HG02759 (cell line): Measurements from ENCODE around the gene ATOH8.
"Not testable (repeated sequence)": the region's sequence is repeated elsewhere in the genome, so short reads cannot be mapped to it uniquely, and the experiment has no call there.

Source experiments
- ATAC-seq: cut with Tn5 transposase; IDR thresholded peaks from one replicate; pipeline ENCODE4 v1.9.1; 2021; ENCODE audit warnings: mild to moderate bottlenecking, moderate library complexity; ENCODE audit not compliant: unreplicated experiment

ATOH8 gene

DNA sequence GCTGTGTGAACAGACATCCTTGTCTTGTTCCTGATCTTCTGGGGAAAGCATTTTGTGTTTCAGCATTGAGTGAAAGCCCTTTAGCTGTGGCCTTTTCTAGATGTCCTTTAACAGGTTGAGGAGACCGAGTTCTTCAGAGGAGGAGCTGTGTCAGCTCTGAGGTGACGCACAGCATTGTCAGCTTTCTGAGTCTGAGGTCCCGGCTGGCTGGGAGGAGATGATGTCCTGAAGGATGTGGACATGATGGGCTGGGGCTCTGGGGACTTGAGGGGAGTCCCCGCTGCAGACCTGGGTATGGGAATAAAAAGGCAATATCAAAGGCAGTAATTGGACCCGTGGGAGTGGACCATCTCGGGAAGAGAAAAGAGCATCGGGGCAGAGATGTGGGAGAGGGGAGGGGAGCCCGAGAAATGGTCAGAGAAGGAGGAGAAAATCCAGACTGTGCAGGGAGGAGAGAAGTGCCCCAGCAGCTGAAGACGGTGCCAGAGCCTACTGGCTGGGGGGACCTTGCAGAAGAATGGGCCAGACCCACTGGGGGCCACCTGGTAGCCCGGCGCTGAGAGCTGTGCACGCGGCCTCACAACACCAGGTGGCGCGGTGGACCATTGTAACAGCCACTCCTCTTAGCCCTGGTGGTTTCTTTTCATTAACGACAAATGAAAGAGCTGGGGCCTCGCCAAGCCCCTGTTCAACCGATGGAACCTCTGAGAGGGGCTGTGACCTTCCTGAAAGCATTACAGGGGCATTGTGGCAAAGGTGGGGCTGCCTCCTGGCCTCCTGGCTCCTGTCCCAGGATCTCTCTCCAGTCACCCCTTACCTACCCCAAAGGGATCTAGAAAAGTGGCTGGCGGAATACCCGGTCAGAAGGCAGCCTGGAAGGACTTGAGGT is 73.4 kb downstream of the ATOH8 start:
- peak; percentile 77 for ATAC-seq

DNA sequence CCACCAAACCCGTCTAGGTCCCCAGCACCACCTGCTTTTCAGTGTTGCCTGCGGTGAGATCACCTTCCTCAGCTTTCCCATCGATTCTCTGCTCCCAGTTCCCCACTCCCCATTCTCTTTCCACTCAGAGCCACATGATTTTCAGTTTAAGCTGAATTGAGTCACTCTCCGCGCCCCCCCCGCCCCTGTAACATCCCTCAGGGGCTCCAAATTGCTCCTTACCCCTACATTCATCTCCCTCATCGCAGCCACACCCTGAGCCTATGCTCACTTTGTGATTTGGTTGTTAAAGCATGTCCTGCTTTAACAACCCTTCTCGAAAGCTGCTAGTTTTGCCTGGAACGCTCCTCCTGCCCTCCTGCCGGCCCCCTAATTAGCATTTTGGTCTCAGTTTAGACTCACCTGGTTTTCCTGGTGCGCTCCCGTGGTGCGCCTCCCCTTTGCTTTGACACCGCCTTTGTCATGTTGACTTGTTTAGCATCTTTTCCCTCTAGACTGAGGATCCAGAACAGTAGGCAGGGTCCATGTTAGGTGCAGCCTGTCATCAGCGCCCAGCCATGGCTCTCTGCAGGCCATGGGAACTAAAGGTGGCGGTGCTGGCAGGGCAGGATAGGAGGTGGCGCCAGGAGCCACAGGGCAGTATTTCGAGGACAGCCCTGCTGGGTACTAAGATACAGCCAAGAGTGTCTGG is 74.2 kb downstream of the ATOH8 start:
- no peak for ATAC-seq

DNA sequence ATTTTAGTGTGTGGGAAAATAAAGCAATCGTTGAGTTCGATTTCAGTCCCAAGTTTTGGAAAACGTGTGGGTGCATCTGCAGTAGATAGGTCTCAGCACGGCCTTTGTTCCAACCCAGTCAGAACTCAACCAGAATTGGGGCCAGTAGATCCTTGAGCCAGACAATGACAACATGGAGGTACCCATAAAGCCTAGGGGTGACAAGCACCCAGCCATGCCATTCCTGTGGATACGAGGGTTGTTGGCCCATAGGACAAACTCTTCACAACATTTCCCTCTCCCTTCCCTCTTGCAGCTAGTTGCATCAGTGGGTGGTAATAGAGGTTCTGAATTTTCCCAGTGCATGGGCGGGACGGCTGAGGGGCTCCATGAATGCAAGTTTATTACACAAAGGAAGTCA is 74.9 kb downstream of the ATOH8 start:
- no peak for ATAC-seq

DNA sequence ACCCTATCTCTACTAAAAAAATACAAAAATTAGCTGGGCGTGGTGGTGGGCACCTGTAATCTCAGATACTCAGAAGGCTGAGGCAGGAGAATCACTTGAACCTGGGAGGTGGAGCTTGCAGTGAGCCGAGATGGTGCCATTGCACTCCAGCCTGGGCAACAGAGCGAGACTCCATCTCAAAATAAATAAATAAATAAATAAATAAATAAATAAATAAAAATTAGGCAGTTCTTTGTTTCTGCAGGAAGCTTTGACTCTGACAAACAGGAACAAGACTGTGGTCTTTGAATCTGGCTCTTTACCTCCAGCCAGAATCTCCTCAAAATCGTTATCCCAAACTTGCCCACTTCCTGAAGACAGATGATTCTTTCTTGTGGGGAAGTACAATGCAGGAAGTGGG is 75.6 kb downstream of the ATOH8 start:
- not testable (repeated sequence) for ATAC-seq

DNA sequence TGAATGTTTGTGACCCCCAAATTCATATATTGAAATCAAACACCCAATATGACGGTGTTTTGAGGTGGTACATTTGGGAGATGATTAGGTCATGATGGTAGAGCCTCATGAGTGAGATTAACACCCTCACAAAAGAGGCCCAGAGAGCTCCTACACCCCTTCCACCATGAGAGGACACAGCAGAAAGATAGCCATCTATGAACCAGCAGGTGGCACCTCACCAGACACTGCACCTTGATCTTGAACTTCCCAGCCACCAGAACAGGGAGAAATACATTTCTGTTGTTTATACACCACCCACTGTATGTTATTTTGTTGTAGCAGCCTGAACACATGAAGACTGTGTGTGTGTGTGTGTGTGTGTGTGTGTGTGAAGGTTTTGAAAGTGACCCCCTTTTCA is 76.9 kb downstream of the ATOH8 start:
- ATAC-seq = no peak

DNA sequence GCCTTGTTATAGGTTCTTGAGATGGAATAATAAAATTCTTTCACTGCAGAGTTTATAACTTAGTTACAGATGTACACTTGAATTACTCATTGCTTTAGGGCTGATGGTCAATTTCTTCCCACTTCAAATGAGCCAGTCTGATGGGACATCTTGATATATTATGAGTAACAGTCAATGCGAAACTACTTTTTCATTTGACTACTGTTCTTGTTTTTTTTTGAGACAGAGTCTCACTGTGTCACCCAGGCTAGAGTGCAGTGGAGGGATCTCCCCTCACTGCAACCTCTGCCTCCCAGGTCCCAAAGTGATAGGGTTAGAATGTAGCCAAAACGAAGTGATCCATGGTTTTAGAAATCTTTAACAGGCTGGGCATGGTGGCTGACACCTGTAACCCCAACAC is 77.9 kb downstream of the ATOH8 start:
- no peak for ATAC-seq

DNA sequence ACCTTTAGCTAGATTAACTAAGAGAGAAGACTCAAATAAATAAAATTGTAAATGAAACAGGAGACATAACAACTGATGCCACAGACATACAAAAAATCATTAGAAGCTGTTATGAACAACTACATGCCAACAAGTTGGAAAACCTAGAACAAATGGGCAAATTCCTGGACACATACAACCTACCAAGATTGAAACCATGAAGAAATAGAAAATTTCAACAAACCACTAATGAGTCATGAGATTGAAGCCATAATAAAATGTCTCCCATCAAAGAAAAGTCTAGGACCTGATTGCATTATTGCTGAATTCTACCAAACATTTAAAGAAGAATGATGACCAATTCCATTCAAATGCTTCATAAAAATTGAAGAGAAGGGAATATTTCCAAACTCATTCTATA is 80.7 kb downstream of the ATOH8 start:
- no peak for ATAC-seq
